Activated CD8-positive, alpha-beta memory T cell treated with anti-CD3 and anti-CD28 coated beads, Interleukin-2, amount 10 ng/mL, durations not matched to agents 7 days and 5 days (primary cell): Measurements from ENCODE around the gene PTCH1. TPM values are rescaled to one million over a fixed set of nuclear protein-coding genes. Genes with fewer than 3 reads are reported as not detected.

Source experiments
- ATAC-seq: fragments of 150-1000 bp; cut with Tn5 transposase; one replicate; pipeline ENCODE4 v1.10.0; 2021; ENCODE audit warnings: moderate library complexity
- CTCF ChIA-PET: fragments of 350-600 bp; sonication (Branson Sonifier 250); formaldehyde crosslinking; loops from one replicate; lab custom pipeline; 2021; ENCODE audit warnings: antibody characterized with exemption; lab: Charles Lee
- DNase-seq: peaks from one replicate; pipeline ENCODE4 v3.0.0-alpha.2; 2020
- H3K27ac Mint-ChIP-seq: one replicate; pipeline ENCODE4 v1.8.0; 2021; ENCODE audit warnings: mild to moderate bottlenecking, mixed read lengths
- H3K27me3 Mint-ChIP-seq: one replicate; pipeline ENCODE4 v1.8.0; 2021; ENCODE audit warnings: mixed read lengths
- H3K36me3 Mint-ChIP-seq: one replicate; pipeline ENCODE4 v1.8.0; 2021; ENCODE audit warnings: mild to moderate bottlenecking, mixed read lengths
- H3K4me1 Mint-ChIP-seq: one replicate; pipeline ENCODE4 v1.8.0; 2021; ENCODE audit warnings: mixed read lengths
- H3K4me3 Mint-ChIP-seq: one replicate; pipeline ENCODE4 v1.8.0; 2021; ENCODE audit warnings: mild to moderate bottlenecking, moderate library complexity, mixed read lengths
- H3K9me3 Mint-ChIP-seq: one replicate; pipeline ENCODE4 v1.8.0; 2022; ENCODE audit warnings: low read depth, mixed read lengths
- total RNA-seq, 2 experiments: library from RNA; stranded (reverse); gene quantifications; one replicate each; pipeline ENCODE4 v1.2.3, GENCODE V29; 2021

PTCH1 gene
- total RNA-seq, 2 experiments from 2014 or later: 15.2 to 17.4 TPM

DNA sequence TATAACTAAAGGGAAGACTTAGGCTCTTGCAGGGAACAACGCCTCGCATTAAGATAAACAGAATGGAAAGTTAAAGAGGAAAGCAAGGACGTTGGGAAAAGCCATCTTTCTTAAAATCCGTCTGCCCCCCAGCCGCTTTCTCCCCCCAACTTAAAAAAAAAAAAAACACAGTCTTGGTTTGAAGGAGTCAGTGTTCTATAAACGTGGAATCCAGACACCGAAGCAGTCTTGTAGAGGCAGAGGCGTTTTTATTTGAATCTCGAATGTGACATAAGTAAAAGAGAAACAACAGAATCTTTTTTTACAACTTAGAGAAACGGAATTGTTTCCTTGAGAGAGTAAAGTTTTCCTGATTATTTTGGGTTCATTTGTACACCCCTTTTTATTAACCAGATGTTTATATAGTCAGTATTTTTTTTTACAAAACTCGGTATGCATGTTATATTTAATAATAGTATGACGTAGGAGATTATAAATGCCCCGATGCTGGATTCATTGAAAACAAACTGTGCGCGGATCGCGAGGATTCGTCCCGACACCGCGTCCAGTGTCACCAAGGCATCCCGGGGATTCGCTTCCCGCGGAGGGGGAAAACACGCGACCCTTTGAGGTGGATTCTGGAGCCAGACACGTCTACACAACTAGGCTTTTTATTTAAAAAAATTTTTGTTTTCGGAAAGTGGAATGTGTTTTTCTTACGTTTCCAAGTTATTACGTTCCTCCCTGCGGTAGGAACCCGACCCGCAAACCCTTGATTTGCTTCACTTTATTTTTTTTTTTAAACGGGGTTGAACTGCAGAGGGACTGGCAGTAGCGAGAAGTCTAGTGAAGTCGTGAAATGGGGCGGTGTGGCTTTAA lies 6.7 kb downstream of the PTCH1 start:
- peaks cover 35% of the 10 kb centered on the region for H3K4me1 Mint-ChIP-seq
- no peaks in the 10 kb centered on the region for H3K9me3 Mint-ChIP-seq
- no peaks in the 10 kb centered on the region for H3K36me3 Mint-ChIP-seq
- peak overlapping the region; percentile 78 for H3K27ac Mint-ChIP-seq
- DNase-seq (no peak), ATAC-seq (no peak)
- CTCF ChIA-PET: interaction anchor here (1.5 to 2.7 kb wide), 2 partner anchors 15 to 194 kb away, joined by 3 to 14 read pairs; no protein-coding TSS in a partner anchor
- peaks cover 49% of the 10 kb centered on the region for H3K27me3 Mint-ChIP-seq
- H3K4me3 Mint-ChIP-seq: peak overlapping the region; percentile 86

DNA sequence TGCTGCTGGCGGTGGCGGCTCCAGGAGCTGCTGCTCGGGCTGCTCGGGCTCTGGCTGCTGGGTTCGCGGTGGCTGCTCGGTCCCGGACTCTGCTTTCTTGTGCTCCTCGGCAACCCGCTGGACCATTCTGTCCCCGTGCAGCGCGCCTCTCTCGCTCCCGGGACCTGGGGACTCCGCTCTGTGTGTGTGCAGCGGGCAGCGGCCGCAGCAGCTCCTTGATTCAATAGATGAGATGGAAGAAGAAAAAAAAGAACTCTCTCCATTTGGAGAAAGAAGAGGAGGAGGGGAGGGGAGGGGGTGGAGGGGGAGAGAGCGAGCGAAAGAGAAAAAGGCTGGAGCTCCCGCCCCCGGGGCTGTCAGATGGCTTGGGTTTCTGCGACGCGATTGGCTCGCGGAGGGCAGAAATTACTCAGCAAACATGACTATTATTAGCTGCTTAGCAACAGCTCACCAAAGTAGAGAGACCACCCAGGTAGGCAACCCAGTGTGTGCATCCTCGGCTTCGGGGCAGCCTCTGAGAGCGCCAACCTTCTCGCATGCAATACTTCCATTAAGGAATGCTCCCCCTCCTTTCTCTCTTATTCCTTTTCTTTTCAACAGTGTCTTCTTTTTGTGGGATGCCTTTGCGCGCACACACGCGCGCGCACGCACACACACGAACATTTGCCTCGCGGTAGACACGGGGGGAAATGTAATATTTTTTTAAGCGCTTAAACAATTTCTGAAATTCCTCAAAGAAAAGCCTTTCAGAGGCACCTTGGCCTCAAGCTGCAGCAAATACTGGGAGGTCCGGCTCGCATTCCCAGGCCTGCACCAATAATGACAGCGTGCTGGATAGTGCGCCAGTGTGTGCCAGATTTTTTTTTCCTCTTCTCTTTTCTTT lies 7.6 kb downstream of the PTCH1 start:
- Mint-ChIP-seq H3K9me3 (no peaks in the 10 kb centered on the region), H3K27ac (peak overlapping the region; percentile 78), H3K4me3 (peak overlapping the region; percentile 86), H3K4me1 (peaks cover 38% of the 10 kb centered on the region), H3K36me3 (no peaks in the 10 kb centered on the region), H3K27me3 (peaks cover 49% of the 10 kb centered on the region)
- CTCF ChIA-PET: interaction anchor here (0.6 to 2.7 kb wide), 4 partner anchors 14 to 941 kb away, joined by 4 to 14 read pairs (median 6); no protein-coding TSS in a partner anchor
- DNase-seq: peak; percentile 89
- peak; percentile 52 for ATAC-seq

DNA sequence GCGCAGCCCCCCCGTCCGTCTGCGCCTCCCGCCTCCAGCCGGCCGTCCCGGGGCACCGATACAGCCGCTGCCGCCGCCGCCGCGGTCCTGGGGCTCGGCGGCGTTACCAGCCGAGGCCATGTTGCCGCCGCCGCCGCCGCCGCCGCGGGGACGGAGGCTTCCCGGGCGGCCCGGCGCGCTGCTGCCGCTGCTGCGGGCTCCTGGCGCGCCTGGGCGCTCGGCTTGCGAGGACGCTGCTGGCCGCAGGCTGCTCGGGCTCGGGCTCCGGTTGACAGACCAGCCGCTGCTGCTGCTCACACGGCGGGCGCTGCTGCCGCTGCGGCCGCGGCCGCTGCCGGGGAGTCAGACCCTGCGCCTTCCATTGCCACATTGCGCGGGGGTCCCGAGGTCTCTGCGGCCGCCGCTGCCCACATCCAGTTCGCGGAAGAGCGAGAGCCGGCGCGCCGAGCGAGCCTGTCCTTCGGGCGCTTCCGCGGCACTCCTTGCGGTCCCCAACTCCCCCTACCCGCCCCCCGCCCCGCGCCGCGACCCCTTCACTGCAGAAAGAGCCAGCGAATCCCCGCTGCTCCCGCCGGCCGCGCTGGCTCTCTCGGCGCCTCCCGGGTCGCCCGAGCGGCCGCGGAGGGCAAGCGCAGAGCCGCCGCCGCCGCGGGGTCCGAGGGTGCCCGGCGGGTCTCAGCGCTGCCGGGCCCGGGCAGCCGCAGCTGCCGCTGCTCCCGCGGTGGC lies 8.4 kb downstream of the PTCH1 start:
- CTCF ChIA-PET: interaction anchor here (0.6 to 2.7 kb wide), 4 partner anchors 13 to 941 kb away, joined by 4 to 14 read pairs (median 6); no protein-coding TSS in a partner anchor
- H3K27ac Mint-ChIP-seq: no peak overlapping the region
- peaks cover under 1% of the 10 kb centered on the region for H3K36me3 Mint-ChIP-seq
- peak overlapping the region; percentile 99 for H3K4me3 Mint-ChIP-seq
- H3K9me3 Mint-ChIP-seq: no peaks in the 10 kb centered on the region
- DNase-seq: no peak
- H3K4me1 Mint-ChIP-seq: peaks cover 40% of the 10 kb centered on the region
- H3K27me3 Mint-ChIP-seq: peaks cover 44% of the 10 kb centered on the region
- ATAC-seq: peak; percentile 3

DNA sequence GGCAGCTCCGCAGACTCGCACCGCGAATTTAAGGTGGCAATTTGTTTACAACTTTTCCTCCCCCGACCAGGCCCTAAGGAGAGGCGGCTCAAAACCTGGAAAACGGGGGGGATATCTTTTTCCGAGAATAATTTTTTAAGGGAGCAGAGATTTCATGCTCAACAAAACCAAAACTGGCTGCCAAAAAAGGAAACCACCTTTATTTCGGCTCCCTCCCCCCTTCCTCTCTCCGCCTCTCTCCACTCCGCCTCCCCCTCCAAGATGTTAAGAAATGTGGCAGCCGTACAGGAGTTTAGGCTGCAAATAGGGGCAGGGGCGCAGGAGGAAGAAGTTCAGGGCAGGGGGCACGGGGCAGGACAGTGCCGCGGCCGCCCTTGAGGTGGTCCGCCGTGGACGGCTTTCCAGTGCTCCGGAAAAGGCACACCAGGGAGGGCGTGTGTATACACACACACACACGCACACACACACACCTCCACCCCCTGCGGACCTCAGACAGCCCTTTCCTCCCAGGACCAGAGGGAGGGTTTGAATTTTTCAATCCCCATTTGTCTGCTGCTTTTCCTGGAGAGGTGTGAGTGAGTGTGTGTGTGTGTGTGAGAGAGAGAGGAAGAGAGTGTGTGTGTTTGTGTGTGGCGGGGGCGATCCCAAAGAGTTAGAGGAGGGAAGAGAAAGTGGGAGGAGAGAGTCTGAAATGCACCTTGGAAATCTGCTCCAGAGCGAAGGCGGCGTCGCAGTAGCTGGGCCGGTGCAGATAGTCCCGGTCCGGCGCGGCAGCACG lies 9.1 kb downstream of the PTCH1 start:
- no peaks in the 10 kb centered on the region for H3K9me3 Mint-ChIP-seq
- ATAC-seq (no peak), DNase-seq (peak; percentile 63)
- peaks cover 2% of the 10 kb centered on the region for H3K36me3 Mint-ChIP-seq
- H3K4me1 Mint-ChIP-seq: peaks cover 38% of the 10 kb centered on the region
- CTCF ChIA-PET: interaction anchor here (2.7 kb wide), 1 partner anchor 13 kb away, joined by 14 read pairs; no protein-coding TSS in a partner anchor
- peaks cover 43% of the 10 kb centered on the region for H3K27me3 Mint-ChIP-seq
- peak overlapping the region; percentile 83 for H3K27ac Mint-ChIP-seq
- H3K4me3 Mint-ChIP-seq: peak overlapping the region; percentile 99

DNA sequence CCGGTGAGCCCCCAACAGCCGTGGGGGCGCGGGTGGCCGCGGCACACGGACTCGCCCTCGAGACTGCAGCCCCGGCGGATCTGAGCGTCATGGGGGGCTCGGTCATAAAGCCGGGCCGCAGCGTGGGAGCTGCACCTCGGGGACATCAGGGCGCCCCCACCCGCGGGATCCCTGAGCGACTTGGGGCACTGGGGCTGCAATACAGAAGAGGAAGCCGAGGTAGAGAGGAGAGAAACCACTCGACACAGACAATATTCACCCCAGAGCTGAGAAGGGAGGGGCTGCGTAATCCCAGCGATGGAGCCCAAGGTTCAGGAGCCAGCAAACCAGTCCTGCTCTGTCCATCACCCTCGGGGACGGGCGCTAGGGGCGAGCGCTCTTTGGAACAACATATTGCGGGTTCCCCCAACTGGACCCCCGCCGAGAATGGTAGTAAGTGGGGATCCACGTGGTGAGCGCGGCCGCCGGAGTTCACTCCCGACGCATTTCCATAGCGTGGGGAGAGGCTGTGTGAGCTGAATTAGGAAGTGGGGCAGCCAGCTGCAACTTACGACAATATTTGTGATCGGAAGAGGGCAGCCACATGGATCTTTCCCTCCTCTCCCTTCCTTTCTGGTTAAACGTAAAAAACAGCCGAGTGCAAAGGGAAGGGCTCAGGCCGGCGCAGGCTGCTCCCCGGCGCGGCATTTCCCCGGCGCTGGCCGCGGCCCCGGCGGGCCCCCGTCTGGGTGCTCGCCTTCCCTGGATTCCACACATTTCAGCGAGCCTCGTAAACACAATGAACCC lies 9.9 kb downstream of the PTCH1 start:
- CTCF ChIA-PET: interaction anchor here (1.3 to 2.7 kb wide), 2 partner anchors 12 kb away, joined by 3 to 14 read pairs; no protein-coding TSS in a partner anchor
- Mint-ChIP-seq H3K9me3 (no peaks in the 10 kb centered on the region), H3K4me1 (peaks cover 33% of the 10 kb centered on the region), H3K36me3 (peaks cover 2% of the 10 kb centered on the region), H3K27ac (peak overlapping the region; percentile 83), H3K4me3 (peak overlapping the region; percentile 99), H3K27me3 (peaks cover 41% of the 10 kb centered on the region)
- DNase-seq (peak; percentile 48), ATAC-seq (no peak)

DNA sequence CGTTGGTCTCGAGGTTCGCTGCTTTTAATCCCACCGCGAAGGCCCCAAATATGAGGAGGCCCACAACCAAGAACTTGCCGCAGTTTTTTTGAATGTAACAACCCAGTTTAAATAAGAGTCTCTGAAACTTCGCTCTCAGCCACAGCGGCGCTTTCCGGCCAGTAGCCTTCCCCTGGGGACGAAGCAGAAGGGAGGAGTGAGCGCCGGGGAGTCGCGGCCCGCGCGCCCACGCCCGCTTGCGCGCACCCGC lies 10.4 kb downstream of the PTCH1 start:
- Mint-ChIP-seq H3K36me3 (peaks cover 2% of the 10 kb centered on the region), H3K4me1 (peaks cover 28% of the 10 kb centered on the region), H3K4me3 (peak overlapping the region; percentile 99), H3K27me3 (peaks cover 36% of the 10 kb centered on the region), H3K9me3 (no peaks in the 10 kb centered on the region), H3K27ac (peak overlapping the region; percentile 72)
- DNase-seq (peak; percentile 49), ATAC-seq (no peak)
- CTCF ChIA-PET: interaction anchor here (1.3 kb wide), 1 partner anchor 12 kb away, joined by 3 read pairs; no protein-coding TSS in a partner anchor

DNA sequence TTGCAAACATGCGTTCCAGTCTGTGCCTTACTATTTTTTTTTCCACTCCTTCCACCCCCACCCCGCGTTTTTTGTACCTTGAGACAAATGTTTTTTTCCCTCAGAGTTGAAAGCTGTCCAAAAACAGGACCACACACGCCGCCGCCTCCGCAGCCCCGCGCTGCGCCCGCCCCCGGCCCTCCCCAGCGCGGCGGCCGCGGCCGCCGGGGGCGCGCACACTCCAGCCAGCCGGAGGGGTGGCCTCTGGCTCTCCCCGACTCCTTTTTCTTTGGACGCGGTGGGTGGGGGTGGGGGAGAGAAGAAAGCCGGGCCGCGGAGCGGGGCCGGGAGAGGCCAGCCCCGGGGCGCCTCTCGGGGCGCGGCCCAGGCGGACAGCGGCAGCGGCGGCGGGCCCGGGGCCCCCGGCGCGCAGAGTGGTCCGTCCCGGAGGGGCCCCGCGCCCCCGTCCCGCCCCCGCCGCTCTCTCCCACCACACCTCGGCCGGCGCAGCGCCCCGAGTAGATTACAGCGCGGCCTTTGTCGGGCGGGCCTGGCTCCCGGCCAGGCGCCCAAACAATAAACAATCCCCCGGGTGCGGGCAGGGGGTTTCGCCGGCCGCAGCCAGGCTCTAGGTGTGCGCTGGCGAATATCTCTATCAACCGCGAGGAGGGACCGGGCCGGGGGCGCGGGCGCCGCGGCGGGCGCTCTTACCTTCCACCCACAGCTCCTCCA lies 10.9 kb downstream of the PTCH1 start:
- Mint-ChIP-seq H3K4me3 (peak overlapping the region; percentile 99), H3K27ac (peak overlapping the region; percentile 72), H3K36me3 (peaks cover 2% of the 10 kb centered on the region), H3K27me3 (peaks cover 35% of the 10 kb centered on the region), H3K4me1 (peaks cover 26% of the 10 kb centered on the region), H3K9me3 (no peaks in the 10 kb centered on the region)
- ATAC-seq (no peak), DNase-seq (no peak)
- CTCF ChIA-PET: interaction anchor here (1.3 kb wide), 1 partner anchor 11 kb away, joined by 3 read pairs; no protein-coding TSS in a partner anchor

DNA sequence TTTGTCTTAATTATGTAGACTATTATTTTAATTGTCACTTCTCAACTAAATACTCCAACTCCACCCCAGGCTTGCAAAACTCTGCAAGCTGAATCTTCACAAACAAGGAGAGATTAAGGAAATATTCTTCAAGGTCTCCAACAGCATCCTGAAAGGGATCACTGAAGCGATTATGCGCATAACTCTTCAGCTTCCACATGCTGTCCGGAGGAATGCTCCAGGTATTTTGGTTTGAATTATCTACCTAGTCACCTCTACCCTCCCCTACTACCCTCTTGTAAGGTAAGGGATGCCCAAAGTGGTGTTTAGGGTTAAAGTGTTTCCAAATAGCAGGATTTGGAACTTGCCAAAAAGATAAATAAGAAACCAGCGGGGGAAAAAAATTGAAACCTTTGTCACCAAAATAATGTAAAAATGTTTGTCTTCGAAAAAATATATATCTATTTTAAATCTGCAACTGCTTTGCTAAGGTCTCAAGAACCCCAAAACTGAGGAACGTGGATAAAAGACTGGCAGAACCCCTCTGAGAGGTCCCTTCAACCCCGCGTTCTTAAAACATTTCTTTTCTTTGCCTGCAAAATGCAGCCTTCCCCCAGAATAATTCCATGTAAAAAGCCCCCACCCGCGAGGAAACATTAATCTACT lies 11.6 kb downstream of the PTCH1 start:
- Mint-ChIP-seq H3K27ac (peak overlapping the region; percentile 57), H3K4me1 (peaks cover 24% of the 10 kb centered on the region), H3K36me3 (peaks cover 2% of the 10 kb centered on the region), H3K9me3 (no peaks in the 10 kb centered on the region), H3K27me3 (peaks cover 35% of the 10 kb centered on the region), H3K4me3 (peak overlapping the region; percentile 73)
- DNase-seq: no peak
- CTCF ChIA-PET: no interaction called here
- no peak for ATAC-seq

DNA sequence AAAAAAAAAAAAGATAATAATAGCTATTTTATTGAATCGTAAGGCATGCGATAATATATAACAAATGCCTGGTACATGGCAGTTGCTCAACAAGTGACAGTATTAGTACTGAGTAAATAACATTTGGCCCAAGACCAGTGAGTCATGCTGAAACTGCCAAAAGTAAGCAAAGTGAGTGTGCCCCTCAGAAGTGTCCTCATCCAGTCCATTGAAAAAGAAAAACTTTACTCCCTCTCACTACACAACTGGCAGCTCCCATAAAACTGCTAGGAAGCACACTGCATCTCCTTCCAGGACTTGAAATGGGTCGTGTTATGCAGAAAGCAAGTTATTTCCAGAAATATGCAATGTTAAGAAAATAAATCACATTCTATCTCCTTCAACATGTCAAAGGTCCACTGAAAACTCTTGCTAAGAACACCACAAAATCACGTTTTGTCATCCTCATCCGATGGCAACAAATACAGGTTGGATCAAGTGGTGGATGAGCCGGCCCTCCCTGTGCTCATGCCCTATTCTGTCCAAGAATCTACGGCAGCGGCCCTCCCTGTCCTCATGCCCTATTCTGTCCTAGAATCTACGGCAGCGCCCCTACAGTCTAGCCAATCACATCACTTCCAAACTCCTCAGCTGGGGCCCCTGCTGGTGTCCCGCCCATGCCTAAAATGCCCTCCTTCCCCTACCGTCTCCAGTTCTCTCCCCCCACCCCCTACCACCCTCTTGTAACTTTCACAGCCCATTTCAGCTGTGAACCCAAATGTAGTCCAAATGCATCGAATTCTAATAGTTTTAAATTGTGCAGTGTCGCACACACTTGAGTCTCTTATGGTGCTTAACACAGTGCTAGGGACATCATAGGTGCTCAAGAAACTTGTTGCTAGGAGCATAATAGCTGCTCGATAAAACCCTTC lies 12.5 kb downstream of the PTCH1 start:
- peaks cover 23% of the 10 kb centered on the region for H3K4me1 Mint-ChIP-seq
- H3K9me3 Mint-ChIP-seq: no peaks in the 10 kb centered on the region
- no peak for DNase-seq
- H3K36me3 Mint-ChIP-seq: peaks cover 2% of the 10 kb centered on the region
- no peak overlapping the region for H3K27ac Mint-ChIP-seq
- peaks cover 32% of the 10 kb centered on the region for H3K27me3 Mint-ChIP-seq
- CTCF ChIA-PET: interaction anchor here (0.6 to 1.0 kb wide), 2 partner anchors 8 to 299 kb away, joined by 3 read pairs; no protein-coding TSS in a partner anchor
- ATAC-seq: no peak
- no peak overlapping the region for H3K4me3 Mint-ChIP-seq

DNA sequence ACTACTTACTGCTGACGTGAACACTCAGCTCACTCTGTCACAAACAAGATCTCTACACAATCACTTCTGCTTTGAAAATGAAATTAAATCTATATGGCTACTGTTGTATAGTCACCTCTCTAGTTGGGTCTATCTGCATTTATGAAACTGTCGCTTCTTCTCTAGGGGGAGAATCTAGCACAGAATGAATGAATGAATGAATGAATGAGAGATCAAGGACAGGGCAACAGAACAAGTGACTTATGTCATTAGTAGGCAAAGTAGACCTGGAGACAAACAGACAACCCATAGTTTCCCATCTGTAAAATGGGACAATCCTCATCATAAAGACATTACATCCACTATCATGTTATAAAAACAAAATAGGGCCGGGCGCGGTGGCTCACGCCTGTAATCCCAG lies 13.4 kb downstream of the PTCH1 start:
- Mint-ChIP-seq H3K9me3 (no peaks in the 10 kb centered on the region), H3K27ac (no peak overlapping the region), H3K27me3 (peaks cover 31% of the 10 kb centered on the region), H3K4me1 (peaks cover 22% of the 10 kb centered on the region), H3K4me3 (no peak overlapping the region), H3K36me3 (peaks cover 2% of the 10 kb centered on the region)
- no peak for ATAC-seq
- CTCF ChIA-PET: interaction anchor here (1.0 kb wide), 1 partner anchor 9 kb away, joined by 3 read pairs; no protein-coding TSS in a partner anchor
- no peak for DNase-seq
